ENCODE results near the gene NRARP. TPM values are rescaled to one million over a fixed set of nuclear protein-coding genes. Genes with fewer than 3 reads are reported as not detected.

NRARP gene
- total and polyA plus RNA-seq, 2 of the 8 experiments (the other 6 are each of a cell fraction or from before 2014, with no cell fraction given) = 32.5 to 37.2 TPM

DNA sequence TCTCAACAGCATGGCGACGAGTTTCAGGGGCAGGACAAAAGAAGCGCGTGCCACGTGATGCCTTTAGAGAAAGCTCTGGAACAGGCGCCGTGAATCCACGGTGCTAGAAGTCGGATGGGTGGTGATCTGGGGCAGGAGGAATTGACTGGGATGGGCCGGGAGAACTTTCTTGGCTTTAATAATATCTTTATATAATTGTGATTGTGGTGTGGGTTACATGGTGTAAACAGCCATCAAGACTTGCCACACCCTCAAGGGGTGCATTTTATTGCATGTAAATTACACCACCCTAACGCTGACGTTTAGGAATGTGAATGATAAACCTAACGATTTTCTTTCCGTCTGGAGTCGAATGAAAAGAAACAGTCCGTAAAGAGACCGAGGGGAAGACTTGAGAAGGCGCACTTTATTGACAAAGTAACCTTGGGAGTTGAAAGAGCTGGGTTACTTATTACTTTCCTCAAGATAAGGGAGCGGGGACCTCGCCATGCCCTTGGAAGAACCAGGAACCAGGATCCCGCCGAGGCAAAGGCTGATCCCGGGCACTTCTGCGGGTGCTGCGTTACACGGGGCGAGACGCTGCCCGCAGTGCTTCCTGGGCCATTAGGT, 8.5 kb downstream of the NRARP start:
- Histone ChIP-seq H4K5ac (ENCODE audit: insufficient read length, low read depth, low read length) (no peak overlapping the region), H3K4me1 (replicated peaks in 1 of 4; ENCODE audit: control insufficient read depth in 3 of 4, insufficient read depth in 4 of 4, low read length in 3 of 4) (peaks cover 3 to 18% (median 16%) of the 10 kb centered on the region in 4 experiments), H4K20me1 (replicated peaks in 1 of 2; ENCODE audit: control insufficient read depth in 1 of 2, insufficient read depth in 2 of 2, low read length in 2 of 2) (peaks cover 3 to 4% of the 10 kb centered on the region in 2 experiments), H4K8ac (ENCODE audit: extremely low read depth, insufficient read depth, low read length) (no peak overlapping the region), H3K56ac (replicated peaks; ENCODE audit: insufficient read length, low read depth, low read length) (no peak overlapping the region), H3K36me3 (ENCODE audit: control insufficient read depth in 2 of 4, insufficient read depth in 4 of 4, low read length in 3 of 4) (no peaks in the 10 kb centered on the region), H3K27me3 (replicated peaks in 1 of 4; ENCODE audit: control insufficient read depth in 3 of 4, extremely low read depth in 1 of 4, insufficient read depth in 3 of 4, low read length in 3 of 4) (peaks cover 0 to 24% (median 12%) of the 10 kb centered on the region in 4 experiments; a peak in 5 of 7 replicates), H3K4me2 (ENCODE audit: insufficient read depth in 1 of 2, low read depth in 2 of 2, low read length in 2 of 2) (no peak overlapping the region), H3K14ac (ENCODE audit: insufficient read length) (no peak overlapping the region), H3K9me3 (ENCODE audit: insufficient read depth in 2 of 2, low read depth in 1 of 2, low read length in 1 of 2) (peaks cover 0 to 4% of the 10 kb centered on the region in 2 experiments; a peak in 2 of 4 replicates), H2BK20ac (ENCODE audit: low read length) (no peak overlapping the region), H2BK5ac (ENCODE audit: low read depth, low read length) (0 out of 2 replicates have a peak overlapping the region, but pooled peaks have one; percentile 24), H2AK5ac (ENCODE audit: low read depth, low read length) (peak overlapping the region; percentile 53; the same call in 1 of the 2 replicates), H3K79me1 (ENCODE audit: low read depth, low read length) (no peaks in the 10 kb centered on the region), H3K18ac (ENCODE audit: extremely low read depth, low read length) (no peak overlapping the region), H2BK120ac (replicated peaks; ENCODE audit: low read depth, low read length) (no peak overlapping the region), H3K4ac (replicated peaks; ENCODE audit: insufficient read length, low read depth, low read length) (no peak overlapping the region), H2AFZ (ENCODE audit: low read length) (no peak overlapping the region), H3K27ac (ENCODE audit: low read depth, low read length) (no peak overlapping the region), H4K91ac (replicated peaks; ENCODE audit: insufficient read length, low read length) (no peak overlapping the region), H3K79me2 (ENCODE audit: control insufficient read depth in 1 of 2, insufficient read depth in 2 of 2, low read length in 2 of 2) (no peaks in the 10 kb centered on the region), H2BK15ac (ENCODE audit: low read length) (peak overlapping the region; percentile 40; the same call in 1 of the 2 replicates), H3K23me2 (ENCODE audit: low read depth, low read length) (peaks cover 4% of the 10 kb centered on the region; the same call in 1 of the 2 replicates), H3K4me3 (ENCODE audit: extremely low read depth in 1 of 4, insufficient read depth in 2 of 4, low read depth in 3 of 4, low read length in 4 of 4) (no peak overlapping the region), H2BK12ac (ENCODE audit: low read depth, low read length) (peak overlapping the region; percentile 88; the same call in 1 of the 2 replicates), H3K23ac (ENCODE audit: insufficient read length) (no peak overlapping the region), H3K9ac (replicated peaks in 1 of 4; ENCODE audit: extremely low read depth in 1 of 4, low read depth in 3 of 4, low read length in 3 of 4) (no peak overlapping the region)
- ChIA-PET POLR2A (ENCODE audit: partially characterized antibody) (interaction anchor here (1.1 to 1.8 kb wide), 2 partner anchors 12 to 16 kb away, joined by 3 to 5 read pairs; partner anchors contain the start of gene TOR4A), CTCF (ENCODE audit: partially characterized antibody) (interaction anchor here (0.8 to 2.7 kb wide), 9 partner anchors 10 to 258 kb away, joined by 3 to 7 read pairs (median 3); no protein-coding TSS in a partner anchor)
- no peak for DNase-seq (ENCODE audit: low read depth in 1 of 2, low spot score in 2 of 2)
- no peak for FAIRE-seq
- WGBS, 2 experiments (ENCODE audit: extremely low coverage in 1 of 2, insufficient coverage in 1 of 2, insufficient read length in 1 of 2, insufficient replicate concordance in 2 of 2, low coverage in 1 of 2, low lambda C conversion rate in 2 of 2, missing lambda C conversion rate in 1 of 2) = 91% methylated on average over 29 of the region's 29 CpGs; no CpG with 5 or more reads in 1 of the 2 experiments
- TF ChIP-seq CHD2 (IDR thresholded peaks at IDR 0.05; ENCODE audit: low read length) (no peak), KDM4A (IDR thresholded peaks at IDR 0.05; ENCODE audit: low read depth, low read length, severe bottlenecking) (no peak), SAP30 (IDR thresholded peaks at IDR 0.05; ENCODE audit: insufficient read depth, insufficient replicate concordance, low read length) (no peak), RNF2 (IDR thresholded peaks at IDR 0.05; ENCODE audit: borderline replicate concordance, low read depth, low read length, missing control alignments, poor library complexity, severe bottlenecking) (no peak), SIX5 (IDR thresholded peaks at IDR 0.05; ENCODE audit: low read depth, low read length) (no peak), POLR2AphosphoS5 (IDR thresholded peaks at IDR 0.05; ENCODE audit: low read depth, low read length) (no peak), RFX5 (IDR thresholded peaks at IDR 0.05; ENCODE audit: borderline replicate concordance, low read depth, low read length) (no peak), KDM1A (IDR thresholded peaks at IDR 0.05; ENCODE audit: borderline replicate concordance, low read length) (no peak), GTF2F1 (IDR thresholded peaks at IDR 0.05; ENCODE audit: borderline replicate concordance, low read depth, low read length) (no peak), BCL11A (IDR thresholded peaks at IDR 0.05; ENCODE audit: low read depth in 2 of 2, low read length in 2 of 2) (no peak)
- TF ChIP-seq, protein P1, sequence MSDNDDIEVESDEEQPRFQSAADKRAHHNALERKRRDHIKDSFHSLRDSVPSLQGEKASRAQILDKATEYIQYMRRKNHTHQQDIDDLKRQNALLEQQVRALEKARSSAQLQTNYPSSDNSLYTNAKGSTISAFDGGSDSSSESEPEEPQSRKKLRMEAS (IDR thresholded peaks at IDR 0.05) = no peak
